Thymus (tissue), 11 donors: ENCODE data around the gene SLC28A3. TPM values are rescaled to one million over a fixed set of nuclear protein-coding genes. Genes with fewer than 3 reads are reported as not detected.

ENCODE experiments used
- DNase-seq, 9 donors: peaks; one replicate each; pipeline ENCODE4 v3.0.0-alpha.2; 2013; ENCODE audit warnings: low spot score in 9 of 9, low read depth in 6 of 9, missing footprints in 1 of 9
- H3K27ac ChIP-seq, 2 donors: one replicate each; pipeline ENCODE4 v1.5.1; 2013; ENCODE audit warnings: control low read depth in 1 of 2, low read depth in 1 of 2, low read length in 1 of 2, mild to moderate bottlenecking in 1 of 2, moderate library complexity in 1 of 2
- H3K27me3 ChIP-seq, 2 donors: one replicate each; pipeline ENCODE4 v1.5.1; 2013; ENCODE audit warnings: low read length in 1 of 2; ENCODE audit not compliant: control insufficient read depth in 2 of 2, insufficient read depth in 1 of 2
- H3K36me3 ChIP-seq, 2 donors: one replicate each; pipeline ENCODE4 v1.5.1; 2013; ENCODE audit warnings: low read length in 1 of 2, mild to moderate bottlenecking in 1 of 2, moderate library complexity in 1 of 2; ENCODE audit not compliant: control insufficient read depth in 2 of 2, insufficient read depth in 2 of 2
- H3K4me1 ChIP-seq, 2 donors: one replicate each; pipeline ENCODE4 v1.5.1; 2013; ENCODE audit warnings: low read length in 2 of 2; ENCODE audit not compliant: control insufficient read depth in 2 of 2, insufficient read depth in 2 of 2
- H3K4me3 ChIP-seq, 2 donors: one replicate each; pipeline ENCODE4 v1.5.1; 2013; ENCODE audit warnings: low read length in 2 of 2, control low read depth in 1 of 2, mild to moderate bottlenecking in 1 of 2
- H3K9me3 ChIP-seq, 2 donors: one replicate each; pipeline ENCODE4 v1.5.1; 2013; ENCODE audit warnings: low read length in 1 of 2, mild to moderate bottlenecking in 1 of 2; ENCODE audit not compliant: control insufficient read depth in 2 of 2, insufficient read depth in 1 of 2
- WGBS: extraction: QIAGEN DNeasy Blood & Tissue Kit; methylation state at CpG from one replicate; pipeline ENCODE4 v1.1.7; 2013; 5-methylcytosine and 5-hydroxymethylcytosine counted together
- polyA plus RNA-seq: library from polyadenylated mRNA; stranded (reverse); fragments of 200-250 nt; gene quantifications from one replicate; pipeline ENCODE4 v1.2.3, GENCODE V29; 2013
- total RNA-seq: library from RNA; stranded (reverse); fragments of 120-200 nt; gene quantifications from one replicate; pipeline ENCODE4 v1.2.4, GENCODE V29; 2013
- donor health status: healthy.

SLC28A3 gene
- total and polyA plus RNA-seq, 2 donors: 1.3 to 1.8 TPM

DNA sequence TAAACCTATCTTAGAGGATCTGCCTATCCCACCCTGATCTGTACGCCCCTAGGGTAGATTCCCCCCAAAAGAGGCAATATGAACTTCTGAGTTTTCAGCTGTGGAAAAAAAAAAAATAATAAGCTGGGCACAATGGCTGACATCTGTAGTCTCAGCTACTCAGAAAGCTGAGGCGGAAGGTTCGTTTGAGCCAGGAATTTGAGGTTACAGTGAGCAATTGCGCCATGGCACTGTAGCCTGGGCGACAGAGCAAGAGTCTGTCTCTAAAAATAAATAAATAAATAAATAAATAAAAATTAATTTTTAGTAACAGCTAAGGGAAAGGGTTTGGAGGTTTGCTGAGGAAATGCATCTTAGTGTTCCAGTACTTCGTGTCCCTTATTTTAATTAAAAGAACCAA lies 21.1 kb upstream of the SLC28A3 start:
- 96% methylated on average over 6 of the region's 6 CpGs for WGBS
- H3K36me3 ChIP-seq: no peaks in the 10 kb centered on the region

GRCh38 chr9:84357275-84357674 lies 16.7 kb upstream of the SLC28A3 start:
- 96% methylated on average over 3 of the region's 3 CpGs for WGBS
- Histone ChIP-seq H3K36me3 (no peaks in the 10 kb centered on the region), H3K4me1 (no peaks in the 10 kb centered on the region)

More for the DNA sequence above, 21.1 kb upstream of the SLC28A3 start:
- no peak overlapping the region for H3K4me3 ChIP-seq
- DNase-seq: no peak
- H3K27ac ChIP-seq: no peak overlapping the region
- H3K9me3 ChIP-seq: no peaks in the 10 kb centered on the region
- no peaks in the 10 kb centered on the region for H3K4me1 ChIP-seq
- H3K27me3 ChIP-seq: no peaks in the 10 kb centered on the region

GRCh38 chr9:84354035-84354434 lies 13.5 kb upstream of the SLC28A3 start:
- Histone ChIP-seq H3K27ac (no peak overlapping the region), H3K9me3 (no peaks in the 10 kb centered on the region)
- 93% methylated on average over 1 of the region's 1 CpG for WGBS

More at GRCh38 chr9:84357275-84357674, 16.7 kb upstream of the SLC28A3 start:
- no peaks in the 10 kb centered on the region for H3K27me3 ChIP-seq
- H3K27ac ChIP-seq: no peak overlapping the region
- no peak for DNase-seq
- no peak overlapping the region for H3K4me3 ChIP-seq
- H3K9me3 ChIP-seq: no peaks in the 10 kb centered on the region

DNA sequence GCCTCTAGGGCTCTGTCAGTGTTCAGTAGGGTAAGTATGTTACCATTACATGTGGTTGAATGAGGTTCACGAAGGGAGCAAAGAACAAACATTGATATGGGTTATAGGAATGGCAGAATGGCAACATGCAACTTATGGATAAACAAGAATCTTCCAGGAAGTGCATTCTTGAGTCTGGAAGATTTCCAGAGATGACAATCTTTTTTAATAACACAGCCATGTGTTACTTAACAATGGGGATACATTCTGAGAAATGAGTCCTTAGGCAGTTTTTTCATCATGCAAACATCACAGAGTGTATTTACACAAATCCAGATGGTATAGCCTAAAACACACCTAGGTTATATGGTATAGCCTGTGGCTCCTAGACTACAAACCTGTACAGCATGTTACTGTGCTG lies 9.1 kb upstream of the SLC28A3 start:
- no peak for DNase-seq

More at GRCh38 chr9:84354035-84354434, 13.5 kb upstream of the SLC28A3 start:
- Histone ChIP-seq H3K4me3 (no peak overlapping the region), H3K36me3 (no peaks in the 10 kb centered on the region), H3K27me3 (no peaks in the 10 kb centered on the region), H3K4me1 (no peaks in the 10 kb centered on the region)
- no peak for DNase-seq

GRCh38 chr9:84343111-84343521 lies 2.6 kb upstream of the SLC28A3 start:
- WGBS: 95% methylated on average over 6 of the region's 6 CpGs
- no peak for DNase-seq
- Histone ChIP-seq H3K4me1 (peaks cover 0 to 7% of the 10 kb centered on the region in 2 donors), H3K27ac (no peak overlapping the region), H3K9me3 (no peaks in the 10 kb centered on the region), H3K27me3 (no peaks in the 10 kb centered on the region), H3K36me3 (no peaks in the 10 kb centered on the region), H3K4me3 (no peak overlapping the region)

More for the DNA sequence above, 9.1 kb upstream of the SLC28A3 start:
- no peaks in the 10 kb centered on the region for H3K9me3 ChIP-seq
- H3K4me1 ChIP-seq: no peaks in the 10 kb centered on the region
- H3K27me3 ChIP-seq: no peaks in the 10 kb centered on the region
- no peak overlapping the region for H3K27ac ChIP-seq
- H3K4me3 ChIP-seq: no peak overlapping the region
- H3K36me3 ChIP-seq: no peaks in the 10 kb centered on the region
- 99% methylated on average over 1 of the region's 1 CpG for WGBS

- Histone ChIP-seq H3K27me3 (no peaks in the 10 kb centered on the region), H3K4me3 (no peak overlapping the region), H3K9me3 (no peaks in the 10 kb centered on the region), H3K36me3 (no peaks in the 10 kb centered on the region), H3K27ac (peak overlapping the region in 1 of 2 donors; percentile 58), H3K4me1 (peaks cover 0 to 7% of the 10 kb centered on the region in 2 donors)
- DNase-seq: peak in 1 of 9 donors; percentile 19
- 82% methylated on average over 4 of the region's 4 CpGs for WGBS
Observed at GRCh38 chr9:84339962-84340361, 596 bp downstream of the SLC28A3 start.

DNA sequence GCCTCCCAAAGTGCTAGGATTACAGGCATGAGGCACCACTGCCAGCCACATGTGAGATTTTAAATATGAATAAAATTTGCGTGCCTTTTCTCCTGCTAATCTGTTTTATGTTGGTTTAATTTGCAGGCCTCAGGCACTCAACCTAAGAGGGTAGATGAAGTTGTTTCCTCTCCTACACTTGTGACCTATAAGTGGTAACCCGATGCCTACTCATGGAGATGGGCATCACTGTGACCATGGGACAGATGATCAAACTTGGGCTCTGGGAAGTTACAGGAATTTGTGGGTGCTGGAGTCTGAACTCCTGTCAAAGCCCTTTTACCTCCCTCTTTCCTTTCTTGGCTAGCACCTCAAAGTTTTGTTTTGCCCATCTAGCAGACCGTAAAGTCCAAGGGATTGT lies 1.1 kb downstream of the SLC28A3 start:
- Histone ChIP-seq H3K27me3 (no peaks in the 10 kb centered on the region), H3K27ac (no peak overlapping the region), H3K9me3 (no peaks in the 10 kb centered on the region), H3K4me3 (no peak overlapping the region), H3K4me1 (peaks cover 0 to 7% of the 10 kb centered on the region in 2 donors), H3K36me3 (no peaks in the 10 kb centered on the region)
- DNase-seq: no peak
- WGBS: 96% methylated on average over 3 of the region's 3 CpGs

- peaks cover 0 to 7% of the 10 kb centered on the region in 2 donors for H3K4me1 ChIP-seq
- no peaks in the 10 kb centered on the region for H3K27me3 ChIP-seq
- 92% methylated on average over 4 of the region's 4 CpGs for WGBS
- DNase-seq: peak in 1 of 9 donors; percentile 17
- H3K4me3 ChIP-seq: no peak overlapping the region
- no peak overlapping the region for H3K27ac ChIP-seq
- H3K9me3 ChIP-seq: no peaks in the 10 kb centered on the region
- H3K36me3 ChIP-seq: no peaks in the 10 kb centered on the region
Observed at GRCh38 chr9:84338792-84339191, 1.8 kb downstream of the SLC28A3 start.

DNA sequence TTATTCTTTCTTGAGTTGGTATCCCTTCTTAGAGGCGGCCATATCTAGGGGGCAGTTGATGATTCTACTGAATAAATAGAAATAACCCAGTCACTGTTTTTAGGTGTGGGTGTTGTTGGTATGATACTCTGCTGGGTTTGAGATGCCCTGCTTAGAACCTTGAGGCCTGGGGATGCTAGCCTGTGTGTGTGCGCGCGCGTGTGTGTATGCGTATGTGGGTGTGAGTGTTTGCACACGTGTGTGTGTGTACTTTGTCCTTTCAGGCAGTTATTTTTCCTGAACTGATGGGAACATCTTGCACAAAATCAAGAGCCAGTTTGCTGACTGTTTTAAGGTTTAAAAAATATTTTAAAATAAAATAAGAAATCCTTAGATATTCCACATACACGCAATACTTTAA lies 3.3 kb downstream of the SLC28A3 start:
- 98% methylated on average over 8 of the region's 8 CpGs for WGBS
- Histone ChIP-seq H3K4me3 (no peak overlapping the region), H3K27me3 (no peaks in the 10 kb centered on the region), H3K27ac (no peak overlapping the region), H3K4me1 (peaks cover 0 to 7% of the 10 kb centered on the region in 2 donors), H3K9me3 (no peaks in the 10 kb centered on the region), H3K36me3 (no peaks in the 10 kb centered on the region)
- DNase-seq: no peak
